ENCODE data around the gene ZNF217.

DNA sequence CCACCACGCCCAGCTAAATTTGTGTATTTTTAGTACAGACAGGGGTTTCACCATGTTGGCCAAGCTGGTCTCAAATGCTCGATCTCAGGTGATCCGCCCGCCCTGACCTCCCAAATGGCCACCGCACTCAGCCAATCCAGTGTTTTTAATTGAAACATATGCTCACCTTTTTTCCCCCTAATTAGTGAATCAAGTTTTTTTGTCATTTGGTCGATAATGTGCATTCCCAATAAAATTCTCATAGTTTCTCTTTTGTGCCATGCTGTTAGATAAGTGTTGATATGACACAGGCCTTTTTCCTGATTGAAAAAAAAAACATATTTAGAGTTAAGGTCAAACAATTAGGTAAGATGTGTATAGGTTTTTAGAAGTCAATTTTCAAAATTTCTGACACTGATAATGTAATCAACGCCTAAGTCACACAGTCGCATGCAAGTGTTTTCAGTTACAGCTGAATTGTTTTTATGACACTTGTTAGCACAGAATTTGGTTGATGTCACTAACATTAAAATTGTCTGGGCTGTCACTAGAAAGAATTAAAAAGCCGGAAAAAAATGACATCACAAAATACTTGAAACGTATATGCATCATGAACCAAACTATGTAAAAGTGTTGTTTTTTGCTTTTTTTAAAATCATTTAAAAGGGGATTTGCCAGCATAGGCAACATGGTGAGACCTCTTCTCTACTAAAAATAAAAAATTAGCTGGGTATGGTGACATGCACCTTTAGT lies 21.9 kb downstream of the ZNF217 start:
- TF ChIP-seq, protein P1, sequence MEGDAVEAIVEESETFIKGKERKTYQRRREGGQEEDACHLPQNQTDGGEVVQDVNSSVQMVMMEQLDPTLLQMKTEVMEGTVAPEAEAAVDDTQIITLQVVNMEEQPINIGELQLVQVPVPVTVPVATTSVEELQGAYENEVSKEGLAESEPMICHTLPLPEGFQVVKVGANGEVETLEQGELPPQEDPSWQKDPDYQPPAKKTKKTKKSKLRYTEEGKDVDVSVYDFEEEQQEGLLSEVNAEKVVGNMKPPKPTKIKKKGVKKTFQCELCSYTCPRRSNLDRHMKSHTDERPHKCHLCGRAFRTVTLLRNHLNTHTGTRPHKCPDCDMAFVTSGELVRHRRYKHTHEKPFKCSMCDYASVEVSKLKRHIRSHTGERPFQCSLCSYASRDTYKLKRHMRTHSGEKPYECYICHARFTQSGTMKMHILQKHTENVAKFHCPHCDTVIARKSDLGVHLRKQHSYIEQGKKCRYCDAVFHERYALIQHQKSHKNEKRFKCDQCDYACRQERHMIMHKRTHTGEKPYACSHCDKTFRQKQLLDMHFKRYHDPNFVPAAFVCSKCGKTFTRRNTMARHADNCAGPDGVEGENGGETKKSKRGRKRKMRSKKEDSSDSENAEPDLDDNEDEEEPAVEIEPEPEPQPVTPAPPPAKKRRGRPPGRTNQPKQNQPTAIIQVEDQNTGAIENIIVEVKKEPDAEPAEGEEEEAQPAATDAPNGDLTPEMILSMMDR (conservative IDR thresholded peaks at IDR 0.05; ENCODE audit: low read depth, low read length) = no peak
- TF ChIP-seq EZH2phosphoT487 (IDR thresholded peaks at IDR 0.05; ENCODE audit: borderline replicate concordance, low read length) (no peak), EZH2 (IDR thresholded peaks at IDR 0.05; ENCODE audit: low read length, unreplicated experiment) (no peak)

Measured in PC-3 (cell line).